ENCODE measurements around the gene TNFRSF13B.
"Not testable (repeated sequence)": the region's sequence is repeated elsewhere in the genome, so short reads cannot be mapped to it uniquely, and the experiment has no call there.

TNFRSF13B gene

DNA sequence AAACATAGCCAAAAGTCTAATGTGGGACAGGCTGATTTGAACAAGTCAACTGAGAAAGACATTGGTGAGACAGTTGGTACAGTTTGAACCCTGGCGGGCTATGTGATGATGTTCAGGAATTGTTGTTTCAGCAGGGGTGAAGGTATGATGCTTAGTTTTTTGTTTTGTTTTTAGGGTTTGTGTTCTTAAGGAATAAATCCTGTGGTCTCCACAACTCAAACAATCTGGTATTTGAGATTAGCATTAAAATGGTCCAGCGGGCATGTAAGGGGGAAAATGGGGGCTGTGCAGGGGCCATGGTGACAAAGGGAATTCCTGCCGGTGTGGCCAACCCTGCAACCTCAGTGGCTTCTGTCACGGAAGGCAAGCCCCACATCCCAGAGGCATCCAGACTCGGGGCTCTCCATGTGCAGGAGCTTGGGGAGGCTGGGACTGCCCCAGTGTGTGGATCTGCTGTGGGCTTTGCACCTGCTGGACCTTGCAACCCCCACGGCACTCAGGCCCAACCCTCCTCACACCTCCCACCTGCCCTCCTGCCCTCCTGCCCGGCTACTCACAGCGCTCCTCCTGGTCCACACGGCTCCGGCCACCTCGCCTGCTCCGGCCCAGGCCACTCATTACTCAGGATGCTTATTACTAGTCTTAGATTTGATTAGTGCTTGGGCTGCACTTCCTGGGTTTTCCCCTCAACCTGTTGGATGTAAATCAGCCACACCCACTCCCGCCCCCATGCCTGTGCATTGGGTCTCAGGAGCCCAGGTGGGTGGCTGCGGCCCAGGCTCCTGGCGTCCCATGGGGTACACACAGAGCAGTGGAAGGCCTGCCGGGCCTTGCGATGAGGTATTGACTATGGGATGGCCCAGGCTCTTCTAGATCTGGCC lies at the start of gene TNFRSF13B:
Gene TNFRSF13B (minus strand): TSS at position 661 of the 881 bp plus-strand sequence. CDS start 43 bp downstream, at position 618.
- no peak for FAIRE-seq

- no peak for FAIRE-seq
These were observed 49.4 kb upstream of the TNFRSF13B start for GRCh38 chr17:17021194-17021863.

GRCh38 chr17:17020821-17021193 lies 48.9 kb upstream of the TNFRSF13B start:
- no peak for FAIRE-seq

DNA sequence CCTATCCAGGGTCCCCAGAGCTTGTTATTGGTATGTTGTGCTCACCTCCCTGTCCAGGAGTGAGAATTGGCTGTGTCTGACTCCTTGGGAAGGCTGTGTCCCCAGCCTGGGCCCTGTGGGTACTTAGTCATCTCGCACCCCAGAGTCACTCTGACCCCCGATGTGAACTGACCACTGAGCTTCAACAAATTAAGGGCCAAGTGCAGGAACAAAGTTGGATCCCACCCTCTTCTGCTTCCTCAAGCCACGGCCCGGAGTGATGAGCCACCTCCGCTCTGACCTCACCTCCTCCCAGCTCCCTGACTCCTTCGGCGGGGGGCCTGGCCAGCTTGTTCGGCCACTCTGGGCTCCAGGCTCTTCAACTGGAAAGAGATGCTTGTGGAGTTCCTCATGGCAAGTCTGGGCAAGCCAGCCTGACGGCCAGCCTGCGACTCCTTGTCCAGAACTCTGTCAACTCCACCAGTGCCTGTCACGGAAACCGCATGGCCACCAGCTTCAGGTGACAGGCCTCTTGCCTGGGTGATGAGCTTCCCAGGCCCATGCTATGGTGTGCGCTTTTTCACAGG lies 48.1 kb upstream of the TNFRSF13B start:
- no peak for FAIRE-seq

DNA sequence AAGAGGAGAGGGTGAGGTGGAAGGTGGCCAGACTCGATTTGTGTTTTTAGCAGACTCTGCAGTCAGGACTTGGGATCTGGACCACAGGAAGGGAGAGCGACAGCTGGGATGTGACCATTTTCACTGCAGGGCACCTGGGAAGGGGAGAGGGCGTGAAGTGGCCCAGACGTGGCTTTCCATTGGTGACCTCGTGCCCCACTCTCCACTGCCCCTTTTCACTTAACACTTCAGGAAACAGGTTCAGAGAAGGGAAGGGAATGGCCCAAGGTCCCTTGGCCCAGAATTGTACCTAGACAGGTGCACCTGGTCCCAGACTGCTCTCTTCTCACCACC lies 47.5 kb upstream of the TNFRSF13B start:
- no peak for FAIRE-seq

DNA sequence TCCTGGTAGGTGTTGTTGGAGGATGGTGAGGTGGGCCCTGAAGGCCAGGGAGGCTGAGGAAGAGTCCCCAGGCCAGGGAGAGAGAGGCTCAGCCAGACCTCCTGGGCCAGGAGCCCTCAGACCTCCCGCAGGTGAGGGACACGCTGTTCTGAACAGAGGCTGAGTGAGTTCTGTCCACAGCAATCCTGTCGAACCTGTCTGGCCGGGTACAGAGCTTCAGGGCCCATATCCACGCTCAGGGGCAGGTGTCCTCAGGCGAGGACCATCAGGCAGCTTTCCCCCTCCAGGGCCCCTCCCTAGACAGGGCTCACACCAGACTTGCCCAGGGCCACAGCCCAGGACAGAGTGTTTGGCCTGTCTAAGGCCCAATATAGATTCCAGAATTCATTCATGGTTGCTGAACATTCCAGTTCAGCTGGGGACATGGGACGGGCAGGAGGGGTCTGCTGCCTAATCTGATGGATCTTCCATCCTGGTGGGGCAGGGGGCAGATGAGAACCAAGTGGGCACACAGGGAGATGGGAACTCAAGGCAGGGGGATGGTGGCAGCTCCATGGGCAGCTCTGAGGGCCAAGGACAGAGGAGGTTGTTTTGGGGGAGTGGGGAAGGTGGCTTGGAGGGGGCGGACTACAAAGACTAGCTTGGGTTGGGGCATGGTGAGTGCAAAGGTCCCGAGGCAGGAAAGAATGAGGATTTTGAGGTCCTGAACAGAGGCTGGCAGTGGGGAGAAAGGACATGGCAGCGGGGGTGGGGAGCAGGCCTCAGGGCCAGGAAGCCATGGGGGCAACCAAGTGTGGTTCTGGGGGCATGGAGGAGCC lies 46.9 kb upstream of the TNFRSF13B start:
- FAIRE-seq, result no peak

DNA sequence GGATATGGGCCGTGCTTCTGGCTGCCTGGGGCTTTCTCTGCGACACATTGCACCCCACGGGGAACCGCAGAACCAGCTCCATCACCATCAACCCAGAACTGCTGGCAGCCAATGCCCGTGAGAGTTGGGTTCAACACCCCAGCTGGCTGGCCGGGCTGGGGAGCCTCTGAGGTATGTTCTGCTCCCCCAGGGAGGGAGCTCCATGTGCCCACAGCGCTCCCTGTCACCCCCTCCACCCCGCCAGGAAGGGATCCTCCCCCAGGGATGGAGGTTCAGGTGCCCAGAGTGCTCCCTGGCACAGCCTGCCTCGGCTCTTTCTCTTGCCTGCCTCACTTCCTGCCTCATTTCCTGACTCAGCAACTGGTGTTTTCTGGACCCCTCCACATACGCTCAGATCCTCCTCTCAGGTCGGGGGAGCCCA lies 46.1 kb upstream of the TNFRSF13B start:
- no peak for FAIRE-seq

DNA sequence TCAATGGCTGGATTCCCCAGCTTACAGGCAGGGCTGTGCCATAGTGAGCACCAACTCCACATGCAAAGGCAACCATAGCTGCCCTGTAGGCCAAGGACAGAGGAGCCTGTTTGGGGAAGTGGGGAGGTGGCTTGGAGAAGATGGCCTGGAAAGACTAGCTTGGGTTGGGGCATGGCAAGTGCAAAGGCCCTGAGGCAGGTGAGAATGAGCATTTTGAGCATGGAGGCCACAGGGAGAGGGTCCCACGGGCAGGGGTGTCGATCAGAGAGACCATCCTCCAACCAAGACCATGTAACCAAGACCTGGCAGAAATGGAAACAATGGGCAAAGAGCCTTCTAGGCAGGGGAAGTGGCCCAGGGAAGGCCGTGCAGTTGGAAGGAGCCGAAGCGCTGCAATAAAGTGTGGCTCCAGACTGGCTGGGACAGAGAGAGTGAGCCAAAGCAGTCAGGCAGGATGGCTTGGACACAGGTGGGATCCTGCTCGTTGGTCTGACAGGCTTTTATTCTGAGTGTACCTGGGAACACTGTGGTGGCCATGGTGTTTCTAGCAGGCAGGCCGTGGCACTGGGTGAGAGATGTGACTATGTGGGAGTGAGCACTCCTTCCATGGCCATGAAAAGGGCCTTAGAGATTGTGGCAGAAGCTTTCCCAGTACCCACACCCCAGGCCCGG lies 45.6 kb upstream of the TNFRSF13B start:
- FAIRE-seq, result no peak

GRCh38 chr17:17016199-17017197 lies 44.6 kb upstream of the TNFRSF13B start:
- FAIRE-seq, result not testable (repeated sequence)

DNA sequence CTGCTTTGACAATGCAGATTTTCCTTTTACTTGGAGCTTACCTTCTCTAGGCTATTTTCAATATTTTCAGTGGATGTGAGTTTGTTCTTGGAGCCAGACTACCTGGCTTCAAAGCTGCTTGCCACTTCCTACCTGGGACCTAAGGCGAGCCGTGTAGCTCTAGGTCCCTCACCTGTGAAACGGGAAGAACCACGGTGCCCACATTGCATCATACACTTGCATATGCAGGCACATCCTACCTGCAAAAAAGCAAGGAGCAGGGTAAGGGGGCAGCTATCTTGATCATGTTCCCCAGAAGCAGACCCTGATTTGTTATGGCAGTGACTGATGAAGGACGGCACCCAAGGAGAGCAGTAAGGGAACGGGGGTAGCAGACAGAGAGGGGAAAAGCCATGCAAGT lies 43.3 kb upstream of the TNFRSF13B start:
- no peak for FAIRE-seq

DNA sequence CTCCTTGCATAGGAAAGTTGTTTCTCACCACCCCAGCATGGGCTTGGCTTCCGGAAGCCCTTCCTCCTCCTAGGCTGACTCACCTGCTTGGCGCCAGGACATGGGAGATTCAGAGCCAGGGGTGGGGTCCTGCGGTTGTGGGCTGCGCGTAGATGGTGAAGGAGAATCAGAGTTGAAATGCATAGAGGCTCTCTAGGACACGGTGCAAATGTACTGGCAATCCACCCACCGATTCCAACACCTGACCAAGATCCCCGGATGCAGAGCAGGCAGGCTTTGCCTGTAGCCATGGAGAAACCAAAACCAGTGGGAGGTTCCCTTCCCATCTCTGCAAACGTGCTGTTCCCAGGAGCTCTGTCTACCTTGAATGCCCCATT lies 42.8 kb upstream of the TNFRSF13B start:
- FAIRE-seq, result not testable (repeated sequence)

- FAIRE-seq, result not testable (repeated sequence)
These were observed 42.2 kb upstream of the TNFRSF13B start for GRCh38 chr17:17013828-17014747.

DNA sequence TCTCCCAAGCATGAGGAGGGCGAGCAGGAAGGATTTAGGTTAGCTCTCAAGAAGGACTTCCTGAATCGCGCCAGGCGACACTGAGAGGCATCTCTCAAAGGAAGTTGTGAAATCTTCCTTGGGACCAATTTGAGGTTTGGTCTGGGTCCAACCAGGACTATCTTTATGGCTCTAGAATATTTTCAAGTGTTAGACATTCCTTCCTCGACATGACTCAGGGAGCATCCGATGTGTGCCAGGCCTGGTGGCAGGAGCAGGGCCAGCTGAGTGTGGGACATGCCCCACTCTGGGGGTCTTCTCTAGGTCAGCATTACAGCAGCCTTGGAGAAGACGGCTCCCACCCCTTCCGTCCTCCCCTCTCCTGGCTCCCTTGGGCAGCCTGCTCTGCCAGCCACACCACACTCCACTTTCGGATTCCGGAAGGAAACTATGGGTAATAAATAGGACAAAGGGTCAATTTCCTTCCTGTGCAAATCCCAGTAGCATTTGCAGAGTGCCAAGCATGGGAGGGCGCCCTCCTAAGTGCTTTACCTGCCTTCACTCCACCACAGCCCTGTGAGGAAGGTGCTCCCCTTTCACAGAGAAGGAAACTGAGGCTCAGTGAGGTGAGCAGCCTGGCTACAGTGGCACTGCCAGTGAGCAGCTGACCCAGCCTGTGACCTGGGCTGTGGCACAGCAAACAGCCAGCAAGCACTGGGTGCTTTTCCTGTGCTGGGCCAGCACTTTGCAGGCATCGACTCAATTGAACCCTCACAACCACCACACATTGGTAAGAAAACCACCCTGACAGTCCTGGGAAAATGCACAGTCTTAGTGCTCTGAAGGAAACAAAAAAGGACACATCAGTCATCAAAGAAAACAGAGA lies 39.4 kb upstream of the TNFRSF13B start:
- not testable (repeated sequence) for FAIRE-seq

DNA sequence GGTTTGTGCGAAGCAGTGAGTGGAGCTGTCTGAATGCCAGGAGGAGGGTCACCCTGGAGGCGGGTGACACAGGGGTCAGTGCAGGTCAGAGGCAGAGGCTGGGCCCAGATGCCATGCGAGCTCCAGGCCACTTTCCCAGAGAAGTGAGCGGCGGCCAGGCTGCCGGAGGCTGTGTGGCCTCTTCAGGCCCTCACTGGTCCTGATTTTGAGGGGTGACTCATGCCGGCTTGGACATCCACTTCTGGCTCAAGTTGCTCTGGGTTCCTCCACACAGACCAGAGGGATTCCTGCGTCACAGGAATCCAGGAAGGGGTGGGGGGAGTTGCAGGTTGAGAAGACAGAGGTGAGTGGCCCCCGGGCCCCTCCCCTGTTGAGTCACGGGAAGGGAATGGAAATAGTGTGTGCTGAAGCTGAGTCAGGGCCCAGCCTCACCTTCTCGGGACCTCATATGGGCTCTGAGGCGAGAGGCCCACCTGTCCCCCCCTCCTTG lies 38.7 kb upstream of the TNFRSF13B start:
- FAIRE-seq, result not testable (repeated sequence)

DNA sequence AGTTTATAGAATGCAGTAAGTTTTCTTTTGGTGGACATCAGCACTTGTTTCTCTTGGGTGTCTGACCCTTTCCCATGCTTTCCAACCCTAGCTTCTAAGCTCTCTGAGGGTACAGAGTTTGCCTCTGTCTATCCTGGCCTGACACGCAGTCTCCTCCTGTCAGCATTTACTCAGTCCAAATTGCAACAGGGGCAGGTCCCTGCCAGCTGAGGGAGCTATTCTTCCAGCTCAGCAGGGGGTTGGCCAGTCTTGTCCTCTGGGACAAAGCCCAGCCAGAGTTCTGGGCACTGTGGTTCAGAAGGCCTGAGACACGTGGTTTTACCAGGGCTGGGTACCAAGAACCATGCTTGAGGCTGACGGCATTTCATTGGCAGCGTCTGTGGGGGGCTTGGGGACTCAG lies 38.1 kb upstream of the TNFRSF13B start:
- FAIRE-seq, result not testable (repeated sequence)

DNA sequence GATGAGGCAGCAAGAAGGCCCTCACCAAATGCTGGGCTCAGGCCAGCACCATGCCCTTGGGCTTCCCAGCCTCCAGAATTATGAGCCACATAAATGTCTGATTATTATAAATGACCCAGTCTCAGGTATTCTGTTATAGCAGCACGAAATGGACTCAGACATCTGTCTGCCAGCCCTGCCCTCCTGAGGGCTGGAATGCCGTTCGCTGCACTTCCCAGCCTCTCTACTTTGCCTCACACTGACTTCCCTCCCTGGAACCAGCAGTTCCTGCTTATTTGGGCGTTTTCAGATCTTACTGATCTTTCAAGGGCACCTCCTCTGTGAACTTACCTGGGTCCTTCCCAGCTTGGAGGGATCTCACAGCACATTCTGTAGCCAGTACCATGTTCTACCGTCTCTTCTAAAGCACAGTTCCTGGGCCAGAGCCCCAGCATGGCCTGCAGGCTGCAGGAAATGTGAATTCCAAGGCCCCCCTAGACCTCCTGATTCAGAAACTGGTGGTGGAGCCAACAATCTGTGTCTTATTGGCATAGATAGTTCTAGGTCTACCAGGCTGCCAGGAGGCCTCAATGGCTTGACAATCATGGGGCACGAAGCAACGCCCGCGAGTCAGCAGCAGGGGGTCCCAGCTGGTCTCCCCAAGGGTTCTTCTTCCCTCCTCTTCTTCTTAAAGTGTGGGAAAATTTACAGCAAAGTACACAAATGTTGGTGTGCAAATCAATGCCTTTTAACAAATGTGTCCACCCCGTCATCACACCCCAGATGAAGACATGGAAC lies 36.9 kb upstream of the TNFRSF13B start:
- FAIRE-seq, result not testable (repeated sequence)

- FAIRE-seq, result not testable (repeated sequence)
These were observed 36.0 kb upstream of the TNFRSF13B start for GRCh38 chr17:17007891-17008290.
